ENCODE measurements around the gene KCNK6.

Gene KCNK6

DNA sequence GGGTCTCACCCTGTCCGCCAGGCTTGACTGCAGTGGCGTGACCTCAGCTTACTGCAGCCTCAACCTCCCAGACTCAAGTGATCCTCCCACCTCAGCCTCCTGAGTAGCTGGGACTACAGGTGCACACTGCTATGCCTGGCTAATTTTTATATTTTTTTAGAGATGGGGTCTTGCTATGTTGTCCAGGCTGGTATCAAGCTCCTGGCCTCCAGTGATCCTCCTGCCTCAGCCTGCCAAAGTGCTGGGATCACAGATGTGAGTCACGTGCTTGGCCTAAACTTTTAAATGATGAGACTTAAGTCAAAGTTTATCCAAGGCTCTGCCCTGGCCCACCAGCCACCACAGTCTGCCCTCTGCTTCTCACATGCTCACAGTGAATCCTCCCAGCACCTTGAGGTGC lies 13.4 kb upstream of the KCNK6 start:
- Histone ChIP-seq H3K36me3 (ENCODE audit: insufficient read depth, low read length) (peaks cover 8% of the 10 kb centered on the region), H3K4me3 (ENCODE audit: low read length) (no peak overlapping the region), H2AFZ (ENCODE audit: low read depth, low read length) (no peak overlapping the region), H3K4me1 (ENCODE audit: insufficient read depth, low read length) (no peaks in the 10 kb centered on the region), H3K27me3 (ENCODE audit: insufficient read depth, low read length) (no peaks in the 10 kb centered on the region), H3K9me3 (ENCODE audit: low read length) (no peaks in the 10 kb centered on the region)

DNA sequence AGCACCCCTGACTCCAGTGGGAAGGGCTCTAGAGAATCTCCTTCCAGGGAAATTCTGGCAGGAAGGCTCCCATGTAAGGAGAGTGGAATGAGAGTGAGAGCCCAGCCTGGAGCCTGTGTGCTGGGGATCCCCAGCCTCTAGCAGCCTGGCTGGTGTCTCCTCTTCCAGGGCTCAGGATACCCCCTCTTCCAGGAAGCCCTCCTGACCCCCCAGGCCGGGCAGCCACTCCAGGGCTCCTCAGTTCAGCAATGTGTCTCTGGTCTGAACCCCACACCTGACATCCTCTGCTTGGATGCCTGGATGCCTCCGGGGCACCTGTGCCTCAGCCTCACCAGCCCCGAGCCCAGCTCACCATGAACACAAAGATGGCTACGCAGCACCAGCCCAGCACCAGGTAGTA lies 12.6 kb upstream of the KCNK6 start:
- no peaks in the 10 kb centered on the region for H3K9me3 ChIP-seq (ENCODE audit: low read length)
- no peaks in the 10 kb centered on the region for H3K27me3 ChIP-seq (ENCODE audit: insufficient read depth, low read length)
- peaks cover 8% of the 10 kb centered on the region for H3K36me3 ChIP-seq (ENCODE audit: insufficient read depth, low read length)
- H3K4me3 ChIP-seq (ENCODE audit: low read length), result no peak overlapping the region
- no peak overlapping the region for H2AFZ ChIP-seq (ENCODE audit: low read depth, low read length)
- no peaks in the 10 kb centered on the region for H3K4me1 ChIP-seq (ENCODE audit: insufficient read depth, low read length)

DNA sequence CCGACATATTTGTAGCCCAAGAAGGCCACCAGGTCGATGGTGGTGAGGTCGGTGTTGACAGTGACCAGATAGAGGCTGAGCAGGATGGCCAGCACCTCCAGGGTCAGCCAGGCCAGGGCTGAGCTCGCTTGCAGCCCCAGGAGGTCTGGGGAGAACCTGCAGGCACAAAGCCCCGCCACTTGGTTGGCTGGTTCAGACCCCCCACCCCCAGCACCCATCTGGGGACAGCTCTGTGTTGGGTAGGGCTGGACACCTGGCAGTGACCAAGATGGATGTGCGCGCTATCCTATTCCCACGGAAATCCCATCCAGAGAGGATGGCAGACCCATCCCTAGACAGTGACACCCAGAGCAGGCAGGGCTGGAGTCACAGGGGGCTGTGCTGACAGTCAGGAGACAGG lies 12.0 kb upstream of the KCNK6 start:
- Histone ChIP-seq H2AFZ (ENCODE audit: low read depth, low read length) (no peak overlapping the region), H3K27me3 (ENCODE audit: insufficient read depth, low read length) (no peaks in the 10 kb centered on the region), H3K36me3 (ENCODE audit: insufficient read depth, low read length) (peaks cover 8% of the 10 kb centered on the region), H3K4me3 (ENCODE audit: low read length) (no peak overlapping the region), H3K9me3 (ENCODE audit: low read length) (no peaks in the 10 kb centered on the region), H3K4me1 (ENCODE audit: insufficient read depth, low read length) (no peaks in the 10 kb centered on the region)

DNA sequence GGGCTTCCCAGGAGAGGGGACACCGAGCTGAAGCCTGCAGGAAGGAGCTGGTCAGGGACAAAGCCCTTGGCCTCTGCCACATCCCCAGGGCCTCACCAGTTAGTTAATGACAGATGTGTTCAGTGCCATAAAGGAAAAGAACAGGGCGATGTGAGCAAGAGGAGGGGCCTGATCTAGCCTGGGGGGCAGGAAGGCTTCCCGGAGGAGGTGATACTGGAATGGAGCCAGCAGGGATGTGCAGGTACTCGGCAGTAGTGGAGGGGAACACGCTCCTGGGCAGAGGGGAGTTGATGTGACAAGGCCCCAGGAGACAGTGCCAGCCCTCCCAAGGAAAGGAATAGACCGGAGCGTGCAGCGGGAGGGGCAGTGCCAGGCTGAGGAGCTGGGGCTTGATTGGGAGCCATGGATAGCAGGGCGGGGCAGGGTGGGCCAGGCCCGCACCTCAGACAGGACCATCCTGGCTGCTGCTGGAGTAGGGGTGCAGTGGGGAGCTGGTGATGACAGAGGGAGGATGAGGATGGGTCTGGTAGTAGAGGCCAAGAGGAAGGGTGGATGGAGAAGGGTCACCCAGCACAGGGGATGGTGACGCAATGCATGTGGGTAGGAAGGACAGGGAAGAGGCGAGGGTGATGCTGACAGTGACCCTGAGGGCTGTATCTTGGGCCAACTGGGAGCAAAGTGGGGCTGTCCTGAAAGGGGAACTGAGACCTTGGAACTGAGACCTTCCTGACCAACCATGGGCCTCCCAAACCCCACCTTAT lies 11.5 kb upstream of the KCNK6 start:
- Histone ChIP-seq H3K9me3 (ENCODE audit: low read length) (no peaks in the 10 kb centered on the region), H3K4me3 (ENCODE audit: low read length) (no peak overlapping the region), H2AFZ (ENCODE audit: low read depth, low read length) (no peak overlapping the region), H3K36me3 (ENCODE audit: insufficient read depth, low read length) (peaks cover 8% of the 10 kb centered on the region), H3K27me3 (ENCODE audit: insufficient read depth, low read length) (no peaks in the 10 kb centered on the region), H3K4me1 (ENCODE audit: insufficient read depth, low read length) (no peaks in the 10 kb centered on the region)

DNA sequence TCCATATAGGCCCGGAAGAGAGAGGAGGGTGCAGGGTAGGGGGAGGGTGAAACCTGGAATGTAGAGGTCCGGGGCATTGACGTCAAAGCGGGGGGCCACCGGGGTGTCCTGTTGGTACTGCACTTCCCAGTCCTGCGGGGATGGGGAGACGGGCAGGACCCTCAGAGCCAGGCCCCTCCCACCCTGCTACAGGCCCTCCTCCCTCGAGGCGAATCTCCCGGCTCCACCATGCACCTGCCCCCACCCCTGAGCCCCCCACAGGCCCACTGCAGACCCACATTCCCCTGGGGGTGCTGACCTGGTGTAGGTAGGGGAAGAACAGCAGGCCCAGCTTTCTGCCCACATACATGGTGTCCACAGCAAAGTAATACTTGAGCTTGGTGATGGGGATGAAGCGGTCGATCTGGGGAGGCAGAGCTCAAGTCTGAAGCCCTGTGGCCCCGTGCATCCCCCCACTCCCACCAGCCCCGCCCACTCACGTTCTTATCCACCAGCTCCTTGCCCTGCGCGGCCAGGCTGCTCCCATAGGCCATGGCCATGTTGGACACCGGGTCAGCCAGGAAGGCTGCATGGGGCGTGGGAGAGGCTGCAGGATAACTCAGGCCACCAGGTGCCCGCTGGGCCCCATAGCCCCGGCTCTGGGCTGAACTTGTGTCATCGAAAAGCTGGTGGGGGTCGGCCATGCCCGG lies 10.6 kb upstream of the KCNK6 start:
- Histone ChIP-seq H3K9me3 (ENCODE audit: low read length) (no peaks in the 10 kb centered on the region), H2AFZ (ENCODE audit: low read depth, low read length) (no peak overlapping the region), H3K27me3 (ENCODE audit: insufficient read depth, low read length) (no peaks in the 10 kb centered on the region), H3K4me3 (ENCODE audit: low read length) (no peak overlapping the region), H3K4me1 (ENCODE audit: insufficient read depth, low read length) (no peaks in the 10 kb centered on the region), H3K36me3 (ENCODE audit: insufficient read depth, low read length) (peaks cover 8% of the 10 kb centered on the region)

DNA sequence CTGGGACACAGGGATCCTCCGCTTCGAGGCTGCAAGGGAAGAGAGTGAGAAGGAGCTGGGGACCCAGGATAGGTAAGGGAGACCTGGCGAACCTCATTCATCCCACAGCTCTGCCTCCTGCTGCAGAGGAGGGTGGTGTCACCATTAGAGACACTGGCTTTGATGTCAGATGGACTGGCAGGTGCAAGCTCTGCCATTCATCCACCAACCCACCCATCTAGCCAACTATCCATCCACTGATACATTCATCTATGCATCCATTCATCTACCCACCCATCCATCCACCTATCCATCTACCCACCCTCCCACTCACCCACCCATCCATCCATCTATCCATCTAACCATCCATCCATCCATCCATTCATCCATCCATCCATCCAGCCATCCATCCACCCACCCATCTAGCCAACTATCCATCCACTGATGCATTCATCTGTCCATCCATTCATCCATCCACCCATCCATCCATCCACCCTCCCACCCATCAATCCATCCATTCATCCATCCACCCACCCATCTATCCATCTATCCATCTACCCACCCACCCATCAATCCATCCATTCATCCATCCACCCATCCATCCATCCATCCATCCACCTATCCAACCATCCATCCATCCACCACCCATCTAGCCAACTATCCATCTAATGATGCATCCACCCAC lies 9.9 kb upstream of the KCNK6 start:
- peaks cover 8% of the 10 kb centered on the region for H3K36me3 ChIP-seq (ENCODE audit: insufficient read depth, low read length)
- H3K9me3 ChIP-seq (ENCODE audit: low read length), result no peaks in the 10 kb centered on the region
- no peak overlapping the region for H3K4me3 ChIP-seq (ENCODE audit: low read length)
- no peak overlapping the region for H2AFZ ChIP-seq (ENCODE audit: low read depth, low read length)
- no peaks in the 10 kb centered on the region for H3K27me3 ChIP-seq (ENCODE audit: insufficient read depth, low read length)
- H3K4me1 ChIP-seq (ENCODE audit: insufficient read depth, low read length), result no peaks in the 10 kb centered on the region

DNA sequence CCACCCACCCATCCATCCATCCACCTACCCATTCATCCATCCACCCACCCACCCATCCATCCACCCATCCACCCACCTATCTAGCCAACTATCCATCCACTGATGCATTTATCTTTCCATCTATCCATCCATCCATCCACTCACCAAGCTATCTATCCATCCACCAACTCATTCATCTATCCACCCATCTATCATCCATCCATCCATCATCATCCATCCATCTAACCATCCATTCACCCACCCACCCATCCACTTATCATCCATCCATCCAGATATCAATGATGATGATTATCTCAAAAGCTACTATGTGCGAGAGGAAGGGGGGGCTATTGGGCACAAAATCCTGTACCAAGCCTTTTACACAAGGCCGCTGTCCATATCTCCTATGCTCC lies 9.4 kb upstream of the KCNK6 start:
- Histone ChIP-seq H3K9me3 (ENCODE audit: low read length) (no peaks in the 10 kb centered on the region), H2AFZ (ENCODE audit: low read depth, low read length) (no peak overlapping the region), H3K27me3 (ENCODE audit: insufficient read depth, low read length) (no peaks in the 10 kb centered on the region), H3K4me1 (ENCODE audit: insufficient read depth, low read length) (peaks cover 2% of the 10 kb centered on the region), H3K36me3 (ENCODE audit: insufficient read depth, low read length) (peaks cover 8% of the 10 kb centered on the region), H3K4me3 (ENCODE audit: low read length) (no peak overlapping the region)

DNA sequence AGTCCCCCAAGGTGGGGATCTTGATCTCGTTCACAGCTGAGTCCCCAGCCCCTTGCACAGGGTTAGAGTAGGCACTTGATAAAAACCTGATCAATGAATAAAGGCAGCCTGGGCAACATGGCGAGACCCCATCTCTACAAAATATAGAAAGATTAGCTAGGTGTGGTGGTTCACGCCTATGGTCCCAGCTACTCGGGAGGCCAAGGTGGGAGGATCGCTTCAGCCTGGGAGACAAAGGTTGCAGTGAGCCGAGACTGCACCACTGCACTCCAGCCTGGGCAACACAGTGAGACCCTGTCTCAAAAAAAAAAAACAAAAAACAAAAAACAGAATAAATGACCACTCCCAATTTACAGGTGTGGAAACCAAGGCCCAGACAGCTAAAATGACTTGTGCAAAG lies 8.7 kb upstream of the KCNK6 start:
- no peak overlapping the region for H3K4me3 ChIP-seq (ENCODE audit: low read length)
- peaks cover 3% of the 10 kb centered on the region for H3K4me1 ChIP-seq (ENCODE audit: insufficient read depth, low read length)
- no peaks in the 10 kb centered on the region for H3K9me3 ChIP-seq (ENCODE audit: low read length)
- peaks cover 8% of the 10 kb centered on the region for H3K36me3 ChIP-seq (ENCODE audit: insufficient read depth, low read length)
- no peak overlapping the region for H2AFZ ChIP-seq (ENCODE audit: low read depth, low read length)
- H3K27me3 ChIP-seq (ENCODE audit: insufficient read depth, low read length), result no peaks in the 10 kb centered on the region

DNA sequence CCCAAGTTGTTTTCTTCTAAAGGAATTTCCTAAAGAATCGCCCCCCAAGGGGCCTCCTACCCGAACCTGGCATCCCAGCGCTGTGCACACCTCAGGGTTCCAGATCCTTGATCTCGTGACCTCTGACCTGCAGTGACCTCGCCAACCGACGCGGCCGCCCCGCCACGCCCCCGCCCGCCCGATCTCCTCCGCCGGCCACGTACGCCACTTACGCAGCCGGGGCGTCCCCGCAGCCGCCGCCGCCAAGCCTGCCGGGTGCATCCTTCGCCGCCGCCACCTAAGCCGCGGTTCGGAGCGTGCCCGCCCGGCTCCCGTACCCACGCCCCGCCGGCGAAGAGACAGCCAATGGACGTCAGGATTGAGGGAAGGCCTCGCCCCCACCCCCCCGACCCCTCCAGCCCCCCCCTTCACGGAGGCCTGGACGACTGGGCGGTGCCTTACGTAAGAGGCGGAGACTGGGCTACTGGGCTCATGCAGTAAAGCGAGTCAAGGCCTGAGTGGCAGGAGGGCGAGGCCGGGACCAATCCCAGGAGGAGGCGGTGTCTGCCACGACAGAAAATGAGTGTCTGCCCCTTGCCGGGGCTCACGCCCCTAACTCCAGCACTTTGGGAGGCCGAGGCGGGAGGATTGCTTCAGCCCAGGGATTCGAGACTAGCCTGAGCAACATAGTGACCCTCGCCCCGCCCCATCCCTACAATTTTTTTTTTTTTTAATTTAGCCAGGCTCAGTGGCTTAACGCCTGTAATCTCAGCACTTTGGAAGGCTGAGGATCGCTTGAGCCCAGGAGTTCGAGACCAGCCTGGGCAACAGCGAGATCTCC lies 3.8 kb upstream of the KCNK6 start, which contains the start of gene YIF1B:
Gene YIF1B, minus strand, starts transcription at position 291 of the 820 bp plus-strand sequence. Its CDS starts 30 bp downstream, at position 261.
- H3K27me3 ChIP-seq (ENCODE audit: insufficient read depth, low read length), result peaks cover 29% of the 10 kb centered on the region
- H3K4me3 ChIP-seq (ENCODE audit: low read length), result peak within 1 kb of the TSS; percentile 58
- H2AFZ ChIP-seq (ENCODE audit: low read depth, low read length), result peak within 1 kb of the TSS; percentile 76
- no peaks in the 10 kb centered on the region for H3K36me3 ChIP-seq (ENCODE audit: insufficient read depth, low read length)
- H3K4me1 ChIP-seq (ENCODE audit: insufficient read depth, low read length), result peaks cover 14% of the 10 kb centered on the region
- H3K9me3 ChIP-seq (ENCODE audit: low read length), result no peaks in the 10 kb centered on the region

DNA sequence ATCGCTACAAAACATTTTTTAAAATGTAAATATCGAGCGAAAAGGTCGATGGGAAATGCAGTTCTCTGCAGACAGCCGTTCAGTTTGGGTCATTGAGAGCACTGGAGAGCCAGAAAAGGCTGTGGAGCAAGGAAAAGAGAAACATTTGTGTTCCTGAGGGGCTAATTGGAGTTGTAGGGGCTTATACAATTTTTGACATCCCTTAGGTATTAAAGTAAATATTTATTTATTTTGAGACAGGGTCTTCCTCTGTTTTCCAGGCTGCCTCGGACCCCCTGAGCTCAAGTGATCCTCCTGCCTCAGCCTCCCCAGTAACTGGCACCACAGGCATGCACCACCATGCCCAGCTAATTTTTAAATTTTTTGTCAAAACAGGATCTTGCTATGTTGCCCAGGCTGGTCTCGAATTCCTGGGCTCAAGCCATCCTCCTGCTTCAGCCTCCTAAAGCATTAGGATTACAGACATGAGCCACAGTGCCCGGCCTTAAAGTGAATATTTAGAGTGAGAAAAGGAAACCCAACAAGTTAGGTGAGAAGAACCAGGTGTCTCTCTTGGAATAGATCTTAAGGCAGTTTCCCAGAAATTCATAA lies 3.1 kb upstream of the KCNK6 start:
- H3K36me3 ChIP-seq (ENCODE audit: insufficient read depth, low read length), result no peaks in the 10 kb centered on the region
- no peaks in the 10 kb centered on the region for H3K9me3 ChIP-seq (ENCODE audit: low read length)
- H3K4me3 ChIP-seq (ENCODE audit: low read length), result peak overlapping the region; percentile 41
- H3K4me1 ChIP-seq (ENCODE audit: insufficient read depth, low read length), result peaks cover 14% of the 10 kb centered on the region
- peak overlapping the region; percentile 76 for H2AFZ ChIP-seq (ENCODE audit: low read depth, low read length)
- peaks cover 36% of the 10 kb centered on the region for H3K27me3 ChIP-seq (ENCODE audit: insufficient read depth, low read length)

DNA sequence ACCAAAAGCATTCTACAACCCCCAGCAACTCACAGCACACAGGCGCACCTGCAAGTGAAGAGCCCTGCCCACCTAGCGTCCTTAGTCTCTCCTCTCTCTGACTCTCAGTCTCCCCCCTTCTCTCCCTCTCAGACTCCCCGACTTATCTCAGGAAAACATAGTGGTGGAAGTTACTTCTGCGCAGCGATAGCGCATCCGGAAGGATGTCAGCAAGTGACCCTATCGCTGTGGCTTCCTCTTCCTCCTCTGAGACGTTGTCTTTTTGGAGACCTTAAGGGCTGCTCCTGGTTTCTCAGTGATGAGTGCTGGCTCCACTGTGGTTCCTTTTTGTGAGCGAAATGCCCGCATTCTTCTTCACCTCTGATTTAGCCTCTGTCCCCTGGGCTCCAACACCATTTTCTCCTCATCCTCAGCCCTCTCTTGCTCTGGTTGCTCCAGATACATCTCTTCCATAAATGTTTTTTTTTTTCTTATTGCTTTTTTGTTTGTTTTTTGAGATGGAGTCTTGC lies 2.5 kb upstream of the KCNK6 start:
- Histone ChIP-seq H2AFZ (ENCODE audit: low read depth, low read length) (no peak overlapping the region), H3K36me3 (ENCODE audit: insufficient read depth, low read length) (no peaks in the 10 kb centered on the region), H3K4me3 (ENCODE audit: low read length) (no peak overlapping the region), H3K4me1 (ENCODE audit: insufficient read depth, low read length) (peaks cover 14% of the 10 kb centered on the region), H3K9me3 (ENCODE audit: low read length) (no peaks in the 10 kb centered on the region), H3K27me3 (ENCODE audit: insufficient read depth, low read length) (peaks cover 42% of the 10 kb centered on the region)

DNA sequence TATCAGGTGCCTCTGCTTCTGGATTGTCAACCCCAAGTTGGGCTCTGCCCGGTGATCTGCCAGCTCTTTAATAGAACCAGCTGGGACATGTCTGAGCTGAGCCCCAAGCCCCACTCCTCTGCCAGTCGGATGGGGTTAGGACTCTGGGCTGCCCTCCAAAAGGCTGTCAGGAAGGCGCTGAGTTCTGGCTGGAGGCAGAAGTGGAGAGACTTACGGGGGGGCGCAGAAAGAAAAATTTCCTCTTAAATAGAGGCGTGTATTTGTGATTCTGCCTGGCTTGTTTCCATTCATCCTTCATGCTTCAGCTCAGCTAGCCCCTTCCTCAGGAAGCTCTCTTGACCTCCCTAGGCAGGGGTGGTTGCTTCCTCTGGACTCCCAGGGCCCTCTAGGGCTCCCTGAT lies 985 bp upstream of the KCNK6 start:
- Histone ChIP-seq H3K4me1 (ENCODE audit: insufficient read depth, low read length) (peaks cover 14% of the 10 kb centered on the region), H3K4me3 (ENCODE audit: low read length) (no peak overlapping the region), H3K9me3 (ENCODE audit: low read length) (no peaks in the 10 kb centered on the region), H2AFZ (ENCODE audit: low read depth, low read length) (no peak overlapping the region), H3K36me3 (ENCODE audit: insufficient read depth, low read length) (no peaks in the 10 kb centered on the region), H3K27me3 (ENCODE audit: insufficient read depth, low read length) (peaks cover 49% of the 10 kb centered on the region)

All from neuron (in vitro differentiated cells).